Right atrium auricular region (tissue), 2 donors: Measurements from ENCODE around the gene HECTD2. TPM values are rescaled to one million over a fixed set of nuclear protein-coding genes. Genes with fewer than 3 reads are reported as not detected.
A peak's percentile ranks its signal among the peaks of the same experiment; 100 is the strongest.

Experiments used
- DNase-seq: peaks from one replicate; pipeline ENCODE4 v3.0.0-alpha.2; 2019; ENCODE audit warnings: low spot score
- H3K27ac ChIP-seq, 2 donors: fragments of 200-600 bp; sonication (generic); 1 replicate in 1 of 2; 2 replicates in 1 of 2; pipeline ENCODE4 v1.5.1; 2016 to 2019
- H3K27me3 ChIP-seq, 2 donors: fragments of 200-600 bp; sonication (generic); one replicate each; pipeline versions ENCODE4 v1.5.1 to v1.6.0; 2017 to 2019
- H3K36me3 ChIP-seq: fragments of 200-600 bp; sonication (generic); one replicate; pipeline ENCODE4 v1.5.1; 2016
- H3K4me1 ChIP-seq, 2 donors: fragments of 200-600 bp; sonication (generic); one replicate each; pipeline versions ENCODE4 v1.5.1 to v1.6.0; 2017 to 2019
- H3K4me3 ChIP-seq, 2 donors: fragments of 200-600 bp; sonication (generic); 1 replicate in 1 of 2; 2 replicates in 1 of 2; pipeline ENCODE4 v1.5.1; 2017 to 2019; ENCODE audit warnings: mild to moderate bottlenecking in 1 of 2, moderate library complexity in 1 of 2
- H3K9me3 ChIP-seq, 2 donors: fragments of 200-600 bp; sonication (generic); one replicate each; pipeline ENCODE4 v1.5.1; 2019
- CTCF ChIP-seq, 2 donors: fragments of 200-600 bp; sonication (generic); IDR thresholded peaks; one replicate each; pipeline ENCODE4 v1.5.1; 2019; ENCODE audit warnings: antibody characterized with exemption in 2 of 2
- total RNA-seq, 2 donors: library from RNA; depleted of rRNA; stranded (reverse); fragments of >200 nt; gene quantifications; one replicate each; pipeline ENCODE4 v1.1.0, GENCODE V29; 2016

Gene HECTD2
- total RNA-seq, 2 donors from 2014 or later = 6.9 TPM

- TF ChIP-seq CTCF (IDR thresholded peaks at IDR 0.05) = no peak
- no peak for DNase-seq
- Histone ChIP-seq H3K27me3 (no peaks in the 10 kb centered on the region), H3K4me1 (peaks cover 0 to 6% of the 10 kb centered on the region in 2 donors), H3K9me3 (peaks cover 0 to 11% of the 10 kb centered on the region in 2 donors), H3K27ac (peak overlapping the region in 1 of 2 donors; percentile 14), H3K36me3 (no peaks in the 10 kb centered on the region), H3K4me3 (no peak overlapping the region)
Measured at GRCh38 chr10:91519899-91520514, 109.9 kb downstream of the HECTD2 start.

- TF ChIP-seq CTCF (IDR thresholded peaks at IDR 0.05) = no peak
- Histone ChIP-seq H3K9me3 (peaks cover 0 to 11% of the 10 kb centered on the region in 2 donors), H3K4me3 (no peak overlapping the region), H3K4me1 (peaks cover 0 to 6% of the 10 kb centered on the region in 2 donors), H3K27ac (peak overlapping the region in 1 of 2 donors; percentile 31), H3K36me3 (no peaks in the 10 kb centered on the region), H3K27me3 (no peaks in the 10 kb centered on the region)
- DNase-seq = no peak
Measured at GRCh38 chr10:91520661-91521060, 110.5 kb downstream of the HECTD2 start.

- Histone ChIP-seq H3K4me1 (peaks cover 0 to 6% of the 10 kb centered on the region in 2 donors), H3K9me3 (peaks cover 0 to 11% of the 10 kb centered on the region in 2 donors), H3K27me3 (no peaks in the 10 kb centered on the region), H3K27ac (no peak overlapping the region), H3K4me3 (no peak overlapping the region), H3K36me3 (no peaks in the 10 kb centered on the region)
- DNase-seq = no peak
- TF ChIP-seq CTCF (IDR thresholded peaks at IDR 0.05) = no peak
Measured at GRCh38 chr10:91521439-91521838, 111.3 kb downstream of the HECTD2 start.

GRCh38 chr10:91525896-91526712 is 116.0 kb downstream of the HECTD2 start:
- no peak overlapping the region for H3K27ac ChIP-seq
- TF ChIP-seq CTCF (IDR thresholded peaks at IDR 0.05) = no peak
- no peaks in the 10 kb centered on the region for H3K36me3 ChIP-seq
- no peaks in the 10 kb centered on the region for H3K27me3 ChIP-seq
- DNase-seq = no peak
- no peak overlapping the region for H3K4me3 ChIP-seq
- no peaks in the 10 kb centered on the region for H3K9me3 ChIP-seq
- no peaks in the 10 kb centered on the region for H3K4me1 ChIP-seq

- no peak overlapping the region for H3K27ac ChIP-seq
- no peaks in the 10 kb centered on the region for H3K9me3 ChIP-seq
Measured at GRCh38 chr10:91528080-91528479, 117.9 kb downstream of the HECTD2 start.

More at GRCh38 chr10:91528080-91528479, 117.9 kb downstream of the HECTD2 start:
- H3K27me3 ChIP-seq = no peaks in the 10 kb centered on the region
- H3K4me3 ChIP-seq = no peak overlapping the region
- TF ChIP-seq CTCF (IDR thresholded peaks at IDR 0.05) = no peak
- DNase-seq = no peak
- no peaks in the 10 kb centered on the region for H3K36me3 ChIP-seq
- H3K4me1 ChIP-seq = no peaks in the 10 kb centered on the region
